Nephron (organoid): Measurements from ENCODE around the gene ANO10.

Experiments
- H3K27ac Mint-ChIP-seq, 3 experiments: 2 replicates each; pipeline ENCODE4 v1.8.0; 2020; ENCODE audit warnings: mixed read lengths in 3 of 3, mild to moderate bottlenecking in 2 of 3, moderate library complexity in 1 of 3
- H3K27me3 Mint-ChIP-seq: 2 replicates; pipeline ENCODE4 v1.8.0; 2021; ENCODE audit warnings: low read depth, mild to moderate bottlenecking, moderate library complexity, mixed read lengths
- H3K36me3 Mint-ChIP-seq: 2 replicates; pipeline ENCODE4 v1.8.0; 2020; ENCODE audit warnings: low read depth, mixed read lengths
- H3K4me1 Mint-ChIP-seq: 2 replicates; pipeline ENCODE4 v1.8.0; 2020; ENCODE audit warnings: mixed read lengths
- H3K4me3 Mint-ChIP-seq, 3 experiments: 2 replicates each; pipeline ENCODE4 v1.8.0; 2020; ENCODE audit warnings: mild to moderate bottlenecking in 3 of 3, mixed read lengths in 3 of 3, moderate library complexity in 2 of 3
- H3K9me3 Mint-ChIP-seq: 2 replicates; pipeline ENCODE4 v1.8.0; 2020; ENCODE audit warnings: mixed read lengths
- TF ChIP-seq, protein P1 (sequence below), 3 experiments: fragments of 200-600 bp; sonication (generic); IDR thresholded peaks; one replicate each; pipeline ENCODE4 v1.5.0; 2021; ENCODE audit warnings: antibody characterized with exemption in 3 of 3; ENCODE audit not compliant: unreplicated experiment in 3 of 3

Gene ANO10

DNA sequence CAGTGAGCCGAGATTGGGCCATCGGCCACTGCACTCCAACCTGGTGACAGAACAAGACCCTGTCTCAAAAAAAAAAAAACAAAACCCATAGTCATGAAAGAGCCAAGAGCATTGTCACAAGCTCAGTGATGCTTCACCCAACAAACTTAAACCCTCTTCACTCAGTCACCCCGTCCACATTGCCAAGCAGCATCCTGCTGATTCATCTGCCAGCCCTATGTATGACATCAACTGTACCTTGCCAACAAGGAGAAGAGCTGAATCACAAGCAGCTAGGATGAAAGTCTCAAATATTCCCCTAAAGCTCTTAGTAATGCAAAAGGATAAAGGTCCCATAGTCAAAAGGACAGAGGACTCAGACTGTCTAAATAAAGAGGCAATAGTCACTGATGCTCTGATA, 90.0 kb downstream of the ANO10 start:
- Mint-ChIP-seq H3K4me3 (no peak overlapping the region), H3K36me3 (peaks cover 13% of the 10 kb centered on the region), H3K27me3 (no peaks in the 10 kb centered on the region), H3K9me3 (peaks cover 11% of the 10 kb centered on the region), H3K4me1 (no peaks in the 10 kb centered on the region), H3K27ac (no peak overlapping the region)
- TF ChIP-seq, protein P1, sequence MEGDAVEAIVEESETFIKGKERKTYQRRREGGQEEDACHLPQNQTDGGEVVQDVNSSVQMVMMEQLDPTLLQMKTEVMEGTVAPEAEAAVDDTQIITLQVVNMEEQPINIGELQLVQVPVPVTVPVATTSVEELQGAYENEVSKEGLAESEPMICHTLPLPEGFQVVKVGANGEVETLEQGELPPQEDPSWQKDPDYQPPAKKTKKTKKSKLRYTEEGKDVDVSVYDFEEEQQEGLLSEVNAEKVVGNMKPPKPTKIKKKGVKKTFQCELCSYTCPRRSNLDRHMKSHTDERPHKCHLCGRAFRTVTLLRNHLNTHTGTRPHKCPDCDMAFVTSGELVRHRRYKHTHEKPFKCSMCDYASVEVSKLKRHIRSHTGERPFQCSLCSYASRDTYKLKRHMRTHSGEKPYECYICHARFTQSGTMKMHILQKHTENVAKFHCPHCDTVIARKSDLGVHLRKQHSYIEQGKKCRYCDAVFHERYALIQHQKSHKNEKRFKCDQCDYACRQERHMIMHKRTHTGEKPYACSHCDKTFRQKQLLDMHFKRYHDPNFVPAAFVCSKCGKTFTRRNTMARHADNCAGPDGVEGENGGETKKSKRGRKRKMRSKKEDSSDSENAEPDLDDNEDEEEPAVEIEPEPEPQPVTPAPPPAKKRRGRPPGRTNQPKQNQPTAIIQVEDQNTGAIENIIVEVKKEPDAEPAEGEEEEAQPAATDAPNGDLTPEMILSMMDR (IDR thresholded peaks at IDR 0.05; ENCODE audit: unreplicated experiment in 3 of 3), result no peak

DNA sequence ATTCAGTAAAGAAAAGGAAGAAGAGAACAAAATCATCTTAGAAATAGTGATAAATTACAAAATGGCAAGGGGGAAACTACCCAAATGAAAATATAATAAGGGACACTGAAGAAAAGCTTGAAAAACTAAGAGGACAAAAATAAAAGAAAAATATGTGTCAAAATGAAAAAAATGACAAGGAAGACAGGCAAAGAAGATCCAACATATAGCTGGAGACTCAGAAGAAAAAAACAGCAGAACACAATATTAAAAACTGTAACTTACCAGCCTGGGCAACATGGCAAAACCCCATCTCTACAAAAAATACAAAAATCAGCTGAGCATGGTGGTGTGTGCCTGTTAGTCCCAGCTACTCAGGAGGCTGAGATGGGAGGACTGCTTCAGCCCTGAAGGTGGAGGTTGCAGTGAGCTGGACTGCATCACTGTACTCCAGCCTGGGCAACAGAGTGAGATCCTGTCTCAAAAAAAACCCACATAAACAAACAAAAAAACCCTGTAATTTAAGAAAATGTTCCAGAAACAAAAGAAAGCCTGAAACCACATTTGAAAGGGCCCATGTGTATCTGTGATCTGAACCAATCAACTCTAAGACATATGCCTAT, 93.2 kb downstream of the ANO10 start:
- no peak overlapping the region for H3K4me3 Mint-ChIP-seq
- H3K27me3 Mint-ChIP-seq, result no peaks in the 10 kb centered on the region
- H3K4me1 Mint-ChIP-seq, result no peaks in the 10 kb centered on the region
- TF ChIP-seq, protein P1 (IDR thresholded peaks at IDR 0.05; ENCODE audit: unreplicated experiment in 3 of 3), result no peak
- peaks cover 11% of the 10 kb centered on the region for H3K9me3 Mint-ChIP-seq
- H3K36me3 Mint-ChIP-seq, result peaks cover 13% of the 10 kb centered on the region
- H3K27ac Mint-ChIP-seq, result no peak overlapping the region

DNA sequence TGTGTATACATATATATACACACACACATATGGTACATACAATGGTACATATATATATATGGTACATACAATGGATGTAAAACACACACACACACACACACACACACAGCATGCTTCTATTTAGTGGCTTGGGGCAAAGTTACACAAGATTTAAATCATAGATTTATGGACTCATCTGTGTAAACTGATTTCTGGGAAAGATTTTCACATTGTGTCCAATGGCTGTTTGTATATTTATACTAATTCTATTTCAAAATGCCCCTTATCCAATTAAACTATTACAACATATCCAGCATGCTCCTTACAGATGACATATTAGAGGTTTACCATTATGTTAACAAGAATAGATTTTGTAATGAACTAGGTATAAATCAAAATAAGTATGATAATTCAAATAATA, 94.9 kb downstream of the ANO10 start:
- H3K27ac Mint-ChIP-seq, result no peak overlapping the region
- H3K36me3 Mint-ChIP-seq, result peaks cover 13% of the 10 kb centered on the region
- peaks cover 11% of the 10 kb centered on the region for H3K9me3 Mint-ChIP-seq
- H3K27me3 Mint-ChIP-seq, result no peaks in the 10 kb centered on the region
- H3K4me3 Mint-ChIP-seq, result no peak overlapping the region
- TF ChIP-seq, protein P1 (IDR thresholded peaks at IDR 0.05; ENCODE audit: unreplicated experiment in 3 of 3), result no peak
- H3K4me1 Mint-ChIP-seq, result no peaks in the 10 kb centered on the region

DNA sequence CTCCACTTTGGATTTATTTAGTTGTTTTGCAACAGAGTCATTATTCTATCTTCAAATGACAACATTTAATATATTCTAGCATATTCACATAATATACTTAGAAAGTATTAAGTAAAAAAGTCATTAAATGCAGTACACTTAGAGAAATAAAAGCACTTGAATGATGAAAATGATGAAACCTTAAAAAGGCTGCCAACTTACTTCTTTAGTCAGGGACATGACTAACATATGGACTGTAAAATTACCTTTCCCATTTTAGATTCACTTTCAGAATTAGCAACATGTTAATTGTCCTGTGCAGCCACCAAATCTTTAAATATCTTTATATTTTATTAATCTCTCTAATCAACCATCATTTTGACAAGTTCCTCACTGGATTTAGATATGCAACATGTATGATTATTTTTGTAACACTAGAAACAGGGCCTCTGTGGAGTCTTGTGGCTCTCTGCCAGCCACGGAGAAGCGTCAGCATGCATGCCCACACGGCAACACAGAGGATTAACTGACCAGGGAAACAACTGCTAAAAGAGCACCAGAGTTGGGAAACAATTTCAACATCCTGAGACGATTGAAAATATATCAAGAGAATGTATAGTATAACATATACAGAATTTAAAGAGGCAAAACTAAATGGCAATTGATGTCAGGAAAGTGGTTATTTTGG, 95.7 kb downstream of the ANO10 start:
- H3K36me3 Mint-ChIP-seq, result peaks cover 17% of the 10 kb centered on the region
- no peak overlapping the region for H3K4me3 Mint-ChIP-seq
- H3K27me3 Mint-ChIP-seq, result no peaks in the 10 kb centered on the region
- TF ChIP-seq, protein P1 (IDR thresholded peaks at IDR 0.05; ENCODE audit: unreplicated experiment in 3 of 3), result no peak
- no peak overlapping the region for H3K27ac Mint-ChIP-seq
- peaks cover 11% of the 10 kb centered on the region for H3K9me3 Mint-ChIP-seq
- no peaks in the 10 kb centered on the region for H3K4me1 Mint-ChIP-seq

DNA sequence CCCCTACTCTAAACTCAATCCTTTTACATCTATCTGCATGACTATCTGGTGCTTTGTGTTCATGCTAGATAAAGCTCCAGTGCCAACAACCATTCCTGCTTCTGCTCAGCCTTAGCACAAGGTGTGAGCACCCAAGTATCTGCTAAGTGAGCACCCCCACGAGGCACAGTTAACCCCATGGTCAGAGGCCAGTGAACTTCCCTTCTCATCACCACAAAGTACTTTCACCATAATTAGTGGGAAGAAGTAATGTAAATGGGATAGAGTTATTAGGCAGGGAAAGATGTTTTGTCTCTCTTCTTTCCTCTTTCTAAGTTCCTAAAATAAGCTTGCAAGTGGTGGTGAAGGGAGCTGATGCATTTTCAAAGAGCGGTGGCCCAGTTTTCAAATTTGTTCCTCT, 96.4 kb downstream of the ANO10 start:
- H3K27ac Mint-ChIP-seq, result no peak overlapping the region
- TF ChIP-seq, protein P1 (IDR thresholded peaks at IDR 0.05; ENCODE audit: unreplicated experiment in 3 of 3), result no peak
- H3K4me3 Mint-ChIP-seq, result no peak overlapping the region
- H3K36me3 Mint-ChIP-seq, result peaks cover 24% of the 10 kb centered on the region
- no peaks in the 10 kb centered on the region for H3K27me3 Mint-ChIP-seq
- H3K4me1 Mint-ChIP-seq, result no peaks in the 10 kb centered on the region
- H3K9me3 Mint-ChIP-seq, result peaks cover 11% of the 10 kb centered on the region
